GM12874 (cell line): ENCODE measurements around the gene ERICH2.

Experiments used
- TF ChIP-seq, protein P1 (sequence below): IDR thresholded peaks from 2 replicates; pipeline ENCODE4 v1.5.1; 2011; ENCODE audit warnings: low read depth, mild to moderate bottlenecking, control low read depth, low read length, moderate library complexity; ENCODE audit not compliant: insufficient read depth

ERICH2 gene

DNA sequence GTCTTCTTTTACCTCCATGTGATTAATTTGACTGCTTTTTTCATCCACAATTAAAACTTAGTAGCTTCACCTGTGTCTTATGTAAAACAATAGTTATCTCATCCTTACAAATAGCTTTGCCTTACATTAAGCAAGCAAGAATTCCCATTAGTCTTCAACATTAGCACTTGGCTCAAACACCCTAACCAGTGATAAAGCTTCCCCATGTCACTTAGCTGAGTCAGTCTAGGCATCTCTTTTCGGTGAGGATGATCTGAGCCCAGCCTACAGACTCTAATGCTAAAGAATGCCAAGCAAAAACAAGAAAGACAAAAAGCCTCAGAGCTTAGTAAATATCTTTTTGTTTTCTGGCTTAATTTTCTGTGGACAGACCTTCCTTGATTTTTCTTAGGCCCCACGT is 72.6 kb downstream of the ERICH2 start:
- TF ChIP-seq, protein P1, sequence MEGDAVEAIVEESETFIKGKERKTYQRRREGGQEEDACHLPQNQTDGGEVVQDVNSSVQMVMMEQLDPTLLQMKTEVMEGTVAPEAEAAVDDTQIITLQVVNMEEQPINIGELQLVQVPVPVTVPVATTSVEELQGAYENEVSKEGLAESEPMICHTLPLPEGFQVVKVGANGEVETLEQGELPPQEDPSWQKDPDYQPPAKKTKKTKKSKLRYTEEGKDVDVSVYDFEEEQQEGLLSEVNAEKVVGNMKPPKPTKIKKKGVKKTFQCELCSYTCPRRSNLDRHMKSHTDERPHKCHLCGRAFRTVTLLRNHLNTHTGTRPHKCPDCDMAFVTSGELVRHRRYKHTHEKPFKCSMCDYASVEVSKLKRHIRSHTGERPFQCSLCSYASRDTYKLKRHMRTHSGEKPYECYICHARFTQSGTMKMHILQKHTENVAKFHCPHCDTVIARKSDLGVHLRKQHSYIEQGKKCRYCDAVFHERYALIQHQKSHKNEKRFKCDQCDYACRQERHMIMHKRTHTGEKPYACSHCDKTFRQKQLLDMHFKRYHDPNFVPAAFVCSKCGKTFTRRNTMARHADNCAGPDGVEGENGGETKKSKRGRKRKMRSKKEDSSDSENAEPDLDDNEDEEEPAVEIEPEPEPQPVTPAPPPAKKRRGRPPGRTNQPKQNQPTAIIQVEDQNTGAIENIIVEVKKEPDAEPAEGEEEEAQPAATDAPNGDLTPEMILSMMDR: no peak

DNA sequence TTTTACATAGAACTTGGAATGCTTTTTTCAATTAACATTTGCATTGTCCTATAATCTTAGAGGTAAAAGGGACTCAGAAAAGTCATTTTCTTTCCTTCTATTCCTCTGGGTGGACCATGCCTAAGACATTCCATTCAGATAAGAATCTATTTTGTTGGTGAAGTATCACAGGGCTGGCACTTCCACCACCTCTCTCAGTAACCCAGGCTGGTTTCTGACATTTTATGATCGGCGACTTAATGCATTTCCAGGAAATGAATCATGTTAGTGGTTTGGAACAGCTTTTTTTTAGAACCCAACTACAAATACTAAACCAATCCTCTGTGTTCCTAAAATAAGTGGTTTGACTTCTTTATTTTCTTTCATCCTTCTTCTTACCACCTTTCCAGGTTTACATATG is 73.5 kb downstream of the ERICH2 start:
- TF ChIP-seq, protein P1: no peak

DNA sequence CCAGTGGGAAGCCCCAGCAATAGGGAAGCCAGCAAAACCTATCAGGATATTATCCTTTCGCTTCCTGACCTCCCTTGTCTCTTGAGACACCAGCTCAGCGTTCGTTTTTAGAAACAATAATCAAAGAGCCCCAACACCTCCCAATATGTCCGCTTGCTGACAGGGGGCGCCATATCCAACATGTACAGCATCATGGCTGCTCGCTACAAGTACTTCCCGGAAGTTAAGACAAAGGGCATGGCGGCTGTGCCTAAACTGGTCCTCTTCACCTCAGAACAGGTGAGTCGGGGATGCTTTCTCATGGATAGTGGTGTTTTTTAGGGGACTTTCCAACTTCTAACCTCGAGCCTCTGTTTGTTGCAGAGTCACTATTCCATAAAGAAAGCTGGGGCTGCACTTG is 75.2 kb downstream of the ERICH2 start:
- TF ChIP-seq, protein P1: no peak; the same call in 1 of the 2 replicates

DNA sequence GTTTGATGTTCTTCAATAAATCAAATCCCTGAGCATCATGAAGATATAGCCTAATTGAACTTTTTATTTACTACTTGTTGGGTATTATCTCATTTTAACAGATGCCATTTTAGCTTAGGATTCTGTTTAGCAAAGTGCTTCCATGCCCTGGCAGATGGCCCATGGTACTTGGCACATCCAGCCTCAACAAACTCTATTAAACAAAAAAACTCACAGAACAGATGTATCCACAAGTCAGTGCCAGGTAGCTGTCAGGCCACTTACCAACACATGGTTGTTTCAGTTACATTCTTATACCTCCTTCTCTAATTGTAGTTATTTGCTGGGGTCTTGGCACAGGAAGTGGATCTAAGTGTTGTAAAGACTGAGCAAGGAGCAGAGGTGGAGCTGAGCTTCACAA is 76.1 kb downstream of the ERICH2 start:
- TF ChIP-seq, protein P1: no peak

DNA sequence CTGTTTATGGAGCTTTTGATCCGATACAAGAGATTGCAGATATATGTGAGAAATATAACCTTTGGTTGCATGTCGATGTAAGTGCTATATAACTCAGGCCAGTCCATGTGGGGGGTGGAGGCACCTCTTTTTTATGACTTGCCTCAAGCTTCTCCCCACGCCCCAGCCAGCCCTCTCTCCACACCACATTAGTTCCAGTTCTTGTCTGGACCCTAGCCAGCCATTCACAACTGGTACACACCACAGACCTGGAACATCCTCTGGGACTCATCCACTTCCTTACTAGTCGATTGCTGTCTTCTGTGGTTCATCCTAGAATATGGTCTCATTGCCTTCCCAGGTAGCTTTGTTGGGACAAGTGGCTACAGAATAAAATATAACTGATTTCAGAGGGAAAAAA is 77.5 kb downstream of the ERICH2 start:
- TF ChIP-seq, protein P1: no peak
